PFSK-1 (cell line): ENCODE results near the gene GRID1.

Source experiments
- FOXP2 ChIP-seq: optimal IDR thresholded peaks from 2 replicates; pipeline ENCODE3; 2011; ENCODE audit warnings: borderline replicate concordance, control low read depth, inconsistent platforms; ENCODE audit not compliant: insufficient read depth; ENCODE audit errors: extremely low read length, extremely low read depth
- POLR2AphosphoS5 ChIP-seq: IDR thresholded peaks from 2 replicates; pipeline ENCODE4 v1.6.1; 2012; ENCODE audit warnings: low read depth, mild to moderate bottlenecking, control low read depth, low read length, moderate library complexity
- REST ChIP-seq, 2 experiments: IDR thresholded peaks; 2 replicates each; pipeline versions ENCODE4 v1.6.1 to v1.8.0; 2011 to 2012; ENCODE audit warnings: low read depth in 2 of 2, low read length in 2 of 2, control low read depth in 1 of 2, inconsistent platforms in 1 of 2, mild to moderate bottlenecking in 1 of 2, moderate library complexity in 1 of 2; ENCODE audit not compliant: insufficient read depth in 1 of 2
- SIN3A ChIP-seq: IDR thresholded peaks from 2 replicates; pipeline ENCODE4 v1.6.1; 2012; ENCODE audit warnings: mild to moderate bottlenecking, low read length, moderate library complexity, borderline replicate concordance; ENCODE audit not compliant: insufficient read depth
- TAF1 ChIP-seq: IDR thresholded peaks from 2 replicates; pipeline ENCODE4 v1.6.1; 2012; ENCODE audit warnings: low read length, control low read depth, borderline replicate concordance; ENCODE audit not compliant: insufficient read depth

The GRID1 gene

GRCh38 chr10:86411852-86412560 lies 45.4 kb upstream of the GRID1 start:
- TF ChIP-seq POLR2AphosphoS5 (no peak), REST (IDR thresholded peaks at IDR 0.05; ENCODE audit: insufficient read depth in 1 of 2, low read depth in 2 of 2, low read length in 2 of 2) (no peak), TAF1 (no peak)

- TF ChIP-seq TAF1 (no peak), REST (IDR thresholded peaks at IDR 0.05; ENCODE audit: insufficient read depth in 1 of 2, low read depth in 2 of 2, low read length in 2 of 2) (no peak), FOXP2 (no peak), SIN3A (no peak), POLR2AphosphoS5 (no peak)
Measured at GRCh38 chr10:86411281-86411841, 44.8 kb upstream of the GRID1 start.

GRCh38 chr10:86410542-86411124 lies 44.0 kb upstream of the GRID1 start:
- TF ChIP-seq TAF1: no peak
- TF ChIP-seq POLR2AphosphoS5: no peak
- no peak for TF ChIP-seq SIN3A

GRCh38 chr10:86409183-86409582 lies 42.6 kb upstream of the GRID1 start:
- TF ChIP-seq TAF1: no peak

- TF ChIP-seq TAF1: no peak
- no peak for TF ChIP-seq FOXP2
- TF ChIP-seq REST (IDR thresholded peaks at IDR 0.05; ENCODE audit: insufficient read depth in 1 of 2, low read depth in 2 of 2, low read length in 2 of 2): no peak
- TF ChIP-seq POLR2AphosphoS5: no peak
- TF ChIP-seq SIN3A: no peak
Measured at GRCh38 chr10:86403183-86403797, 36.7 kb upstream of the GRID1 start.

- TF ChIP-seq SIN3A (no peak), TAF1 (no peak), REST (IDR thresholded peaks at IDR 0.05; ENCODE audit: insufficient read depth in 1 of 2, low read depth in 2 of 2, low read length in 2 of 2) (no peak), FOXP2 (no peak), POLR2AphosphoS5 (no peak)
Measured at GRCh38 chr10:86402283-86402941, 35.8 kb upstream of the GRID1 start.
